ENCODE data around the gene LEPR.

Gene LEPR

DNA sequence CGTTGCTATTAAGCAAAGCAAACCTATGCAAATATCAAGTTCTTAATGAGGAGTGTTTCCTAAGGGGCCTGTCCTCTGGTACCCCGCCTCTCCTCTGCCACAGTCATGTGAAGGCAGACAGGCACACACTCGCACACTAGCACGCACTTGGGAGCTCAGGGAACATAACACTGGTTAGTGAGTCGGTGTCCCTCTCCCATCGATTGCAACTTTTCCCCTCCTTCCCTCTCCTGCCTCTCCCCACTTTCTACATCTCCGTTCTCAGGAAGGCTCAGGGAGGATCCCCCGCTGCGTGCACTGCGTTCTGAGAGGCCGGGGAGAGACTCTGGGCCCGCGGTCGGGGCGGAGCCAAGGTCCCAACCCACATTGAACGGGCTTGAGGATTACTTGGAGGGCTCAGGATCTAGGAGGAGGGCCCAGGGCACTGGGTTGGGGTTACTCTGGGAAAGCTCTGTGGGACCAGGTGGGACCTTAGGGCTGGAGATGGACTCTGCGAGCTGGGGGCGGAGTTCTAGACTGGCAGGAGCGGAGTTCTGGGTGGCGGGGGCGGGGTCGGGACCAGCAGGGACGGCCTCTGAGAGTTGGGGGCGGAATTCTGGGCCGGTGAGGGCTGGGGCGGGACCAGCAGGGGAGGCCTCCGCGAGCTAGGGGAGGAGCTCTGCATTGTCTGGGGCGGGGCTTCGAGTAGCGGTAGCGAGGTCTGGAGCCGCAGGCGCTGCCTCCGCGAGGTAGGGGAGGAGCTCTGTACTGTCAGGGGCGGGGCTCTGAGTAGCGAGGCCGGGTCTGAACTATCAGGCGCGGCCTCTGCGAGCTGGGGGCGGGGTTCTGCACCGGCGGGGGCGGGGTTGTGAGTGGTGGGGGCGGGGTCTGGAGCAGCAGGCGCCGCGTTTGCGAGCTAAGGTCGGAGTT is 533 bp upstream of the LEPR start:
- H3K27ac Mint-ChIP-seq: peak overlapping the region; percentile 85
- peak; percentile 97 for DNase-seq (ENCODE audit: low spot score)
- peaks cover 12% of the 10 kb centered on the region for H3K27me3 Mint-ChIP-seq (ENCODE audit: low read depth)
- H3K4me3 Mint-ChIP-seq: no peak overlapping the region
- peaks cover 22% of the 10 kb centered on the region for H3K4me1 Mint-ChIP-seq (ENCODE audit: low read depth)
- peaks cover 8% of the 10 kb centered on the region for H3K36me3 Mint-ChIP-seq (ENCODE audit: low read depth)
- no peaks in the 10 kb centered on the region for H3K9me3 Mint-ChIP-seq

DNA sequence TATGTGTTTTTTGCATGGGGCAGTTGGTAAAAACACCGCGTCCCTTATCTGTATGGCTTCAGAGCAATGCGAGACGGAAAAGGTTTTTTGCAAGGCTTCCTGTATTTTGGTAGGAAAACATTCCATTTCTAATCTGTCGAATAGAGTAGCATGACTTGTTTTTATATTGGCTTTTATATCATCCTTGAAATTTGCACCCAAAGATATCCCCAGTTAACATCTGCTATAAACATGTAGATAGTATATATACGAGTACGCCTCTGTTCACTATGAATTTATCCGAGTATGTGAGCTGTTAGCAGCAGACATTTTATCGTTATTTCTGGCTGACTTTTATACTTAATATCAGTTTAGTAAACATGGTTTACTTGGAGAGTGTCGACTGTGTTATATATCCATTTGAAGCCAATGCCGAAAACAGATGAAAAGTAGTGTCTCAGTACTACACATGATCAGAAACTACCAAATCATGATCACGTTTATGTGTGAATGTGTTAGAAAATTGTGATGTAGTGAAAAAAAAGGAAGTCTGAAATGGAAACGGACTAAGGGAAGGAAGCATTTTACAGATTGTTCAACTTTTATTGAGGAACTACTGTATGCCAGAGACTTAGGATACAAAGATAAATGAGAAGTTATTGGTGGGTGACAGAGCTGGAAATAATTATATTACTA is 1.0 kb downstream of the LEPR start:
- H3K4me3 Mint-ChIP-seq: no peak overlapping the region
- no peak for DNase-seq (ENCODE audit: low spot score)
- no peaks in the 10 kb centered on the region for H3K9me3 Mint-ChIP-seq
- H3K4me1 Mint-ChIP-seq (ENCODE audit: low read depth): peaks cover 24% of the 10 kb centered on the region
- no peak overlapping the region for H3K27ac Mint-ChIP-seq
- H3K36me3 Mint-ChIP-seq (ENCODE audit: low read depth): peaks cover 22% of the 10 kb centered on the region
- peaks cover 5% of the 10 kb centered on the region for H3K27me3 Mint-ChIP-seq (ENCODE audit: low read depth)

DNA sequence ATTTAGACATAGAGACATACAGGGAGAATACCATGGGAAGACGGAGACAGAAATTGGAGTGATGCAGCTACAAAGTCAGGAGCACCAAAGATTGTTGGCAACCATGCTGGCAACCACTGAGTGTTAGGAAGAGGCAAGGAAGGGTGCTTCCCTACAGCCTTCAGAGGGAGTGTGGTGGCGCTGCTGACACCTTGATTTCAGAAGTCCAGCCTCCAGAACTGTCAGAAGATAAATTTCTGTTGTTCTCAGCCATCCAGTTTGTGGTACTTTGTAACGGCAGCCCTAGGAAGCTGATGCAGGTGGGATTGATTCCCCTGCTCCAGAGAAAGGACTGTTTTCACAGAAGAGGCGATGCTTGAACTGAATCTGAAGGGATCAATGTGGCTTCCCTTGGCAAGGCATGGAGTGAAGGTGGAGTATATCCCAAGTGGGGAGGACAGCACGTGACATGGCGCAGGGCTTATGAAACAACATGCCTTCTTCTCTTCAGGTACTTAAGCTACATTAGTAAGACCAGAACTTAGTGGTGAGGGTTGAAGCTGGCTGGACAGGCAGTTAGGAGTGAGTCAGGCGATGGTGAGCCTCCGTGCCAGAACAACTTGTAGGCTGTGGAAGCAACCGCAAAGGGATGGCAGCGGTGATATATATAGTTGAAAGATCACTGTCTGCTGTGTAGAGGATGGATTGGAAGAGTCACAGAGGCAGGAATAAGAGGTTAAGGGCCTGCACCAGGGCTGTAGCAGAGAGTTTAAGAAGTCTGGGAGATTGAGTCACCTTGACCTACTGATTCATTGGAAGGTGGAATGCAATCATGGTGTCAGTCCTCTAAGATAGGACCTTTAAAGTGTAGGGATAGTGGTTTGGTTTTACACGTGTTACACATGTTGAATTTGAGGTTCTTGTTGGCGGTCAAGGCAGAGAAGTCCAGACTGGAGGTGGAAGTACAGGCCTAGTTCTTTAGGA is 2.1 kb downstream of the LEPR start:
- Mint-ChIP-seq H3K27ac (no peak overlapping the region), H3K36me3 (ENCODE audit: low read depth) (peaks cover 23% of the 10 kb centered on the region), H3K9me3 (no peaks in the 10 kb centered on the region), H3K27me3 (ENCODE audit: low read depth) (peaks cover 1% of the 10 kb centered on the region), H3K4me1 (ENCODE audit: low read depth) (peaks cover 23% of the 10 kb centered on the region), H3K4me3 (no peak overlapping the region)
- no peak for DNase-seq (ENCODE audit: low spot score)

DNA sequence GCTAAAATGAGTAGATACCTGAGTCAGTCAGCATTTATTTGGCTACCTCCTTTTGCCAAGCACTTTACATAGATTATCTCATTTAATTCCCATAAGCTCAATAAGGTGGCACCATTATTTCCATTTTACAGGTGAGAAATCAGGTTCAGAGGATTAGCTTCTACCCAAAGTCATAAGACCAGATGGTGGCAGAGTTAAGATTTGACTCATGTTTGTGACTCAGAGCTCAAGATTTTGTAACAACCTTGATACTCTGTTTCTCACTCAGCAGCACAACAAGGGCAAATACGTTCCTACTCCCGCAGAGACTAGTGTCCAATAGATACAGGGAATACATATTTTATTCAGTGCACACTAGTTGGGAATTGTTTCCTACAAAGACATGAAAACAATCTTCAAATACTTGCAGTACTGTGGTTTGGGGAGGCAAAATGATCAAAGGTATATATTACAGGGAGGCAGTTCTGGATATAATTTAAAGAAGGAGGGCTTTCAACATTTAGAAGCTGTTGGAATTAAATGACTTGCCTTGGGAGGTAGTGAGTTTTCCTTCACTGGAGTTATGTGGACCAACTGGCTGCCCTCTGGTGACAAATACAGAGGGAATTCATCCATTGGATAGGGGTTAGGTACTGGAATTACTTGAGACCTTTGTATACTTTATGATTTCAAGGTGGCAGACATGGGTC is 3.6 kb downstream of the LEPR start:
- peaks cover 17% of the 10 kb centered on the region for H3K4me1 Mint-ChIP-seq (ENCODE audit: low read depth)
- H3K27me3 Mint-ChIP-seq (ENCODE audit: low read depth): no peaks in the 10 kb centered on the region
- no peak overlapping the region for H3K4me3 Mint-ChIP-seq
- no peak for DNase-seq (ENCODE audit: low spot score)
- H3K36me3 Mint-ChIP-seq (ENCODE audit: low read depth): peaks cover 26% of the 10 kb centered on the region
- no peaks in the 10 kb centered on the region for H3K9me3 Mint-ChIP-seq
- no peak overlapping the region for H3K27ac Mint-ChIP-seq

GRCh38 chr1:65424573-65424889 is 4.1 kb downstream of the LEPR start:
- Mint-ChIP-seq H3K4me1 (ENCODE audit: low read depth) (peaks cover 16% of the 10 kb centered on the region), H3K27me3 (ENCODE audit: low read depth) (no peaks in the 10 kb centered on the region), H3K9me3 (no peaks in the 10 kb centered on the region), H3K36me3 (ENCODE audit: low read depth) (peaks cover 26% of the 10 kb centered on the region), H3K4me3 (no peak overlapping the region), H3K27ac (no peak overlapping the region)
- no peak for DNase-seq (ENCODE audit: low spot score)

GRCh38 chr1:65425006-65425405 is 4.5 kb downstream of the LEPR start:
- no peak overlapping the region for H3K4me3 Mint-ChIP-seq
- peaks cover 15% of the 10 kb centered on the region for H3K4me1 Mint-ChIP-seq (ENCODE audit: low read depth)
- H3K27ac Mint-ChIP-seq: no peak overlapping the region
- no peak for DNase-seq (ENCODE audit: low spot score)
- no peaks in the 10 kb centered on the region for H3K9me3 Mint-ChIP-seq
- peaks cover 26% of the 10 kb centered on the region for H3K36me3 Mint-ChIP-seq (ENCODE audit: low read depth)
- H3K27me3 Mint-ChIP-seq (ENCODE audit: low read depth): no peaks in the 10 kb centered on the region

DNA sequence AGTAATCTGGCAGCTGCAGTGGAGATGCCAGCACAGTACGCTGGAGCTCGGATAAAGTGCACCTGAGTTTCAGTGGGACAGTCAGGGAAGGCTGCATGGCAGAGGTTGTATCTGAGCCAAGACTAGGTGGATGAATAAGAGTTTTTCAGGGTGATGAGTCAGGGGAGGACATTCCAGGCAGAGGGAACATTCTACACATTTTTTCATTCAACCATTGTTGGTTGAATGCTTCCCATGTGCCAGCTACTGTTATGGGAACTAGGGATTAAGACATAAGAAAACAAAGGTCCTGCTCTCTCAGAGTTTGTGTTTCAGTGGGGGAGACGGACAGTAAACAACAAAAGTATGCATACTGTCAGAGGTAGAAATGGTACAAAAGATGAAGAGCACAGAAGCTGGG is 5.2 kb downstream of the LEPR start:
- Mint-ChIP-seq H3K9me3 (no peaks in the 10 kb centered on the region), H3K27me3 (ENCODE audit: low read depth) (no peaks in the 10 kb centered on the region), H3K4me3 (no peak overlapping the region), H3K27ac (peak overlapping the region; percentile 27), H3K4me1 (ENCODE audit: low read depth) (peaks cover 17% of the 10 kb centered on the region), H3K36me3 (ENCODE audit: low read depth) (peaks cover 26% of the 10 kb centered on the region)
- no peak for DNase-seq (ENCODE audit: low spot score)

GRCh38 chr1:65429078-65429477 is 8.6 kb downstream of the LEPR start:
- no peak overlapping the region for H3K27ac Mint-ChIP-seq
- no peak for DNase-seq (ENCODE audit: low spot score)
- H3K4me3 Mint-ChIP-seq: no peak overlapping the region
- peaks cover 26% of the 10 kb centered on the region for H3K4me1 Mint-ChIP-seq (ENCODE audit: low read depth)
- no peaks in the 10 kb centered on the region for H3K27me3 Mint-ChIP-seq (ENCODE audit: low read depth)
- no peaks in the 10 kb centered on the region for H3K9me3 Mint-ChIP-seq
- H3K36me3 Mint-ChIP-seq (ENCODE audit: low read depth): peaks cover 32% of the 10 kb centered on the region

DNA sequence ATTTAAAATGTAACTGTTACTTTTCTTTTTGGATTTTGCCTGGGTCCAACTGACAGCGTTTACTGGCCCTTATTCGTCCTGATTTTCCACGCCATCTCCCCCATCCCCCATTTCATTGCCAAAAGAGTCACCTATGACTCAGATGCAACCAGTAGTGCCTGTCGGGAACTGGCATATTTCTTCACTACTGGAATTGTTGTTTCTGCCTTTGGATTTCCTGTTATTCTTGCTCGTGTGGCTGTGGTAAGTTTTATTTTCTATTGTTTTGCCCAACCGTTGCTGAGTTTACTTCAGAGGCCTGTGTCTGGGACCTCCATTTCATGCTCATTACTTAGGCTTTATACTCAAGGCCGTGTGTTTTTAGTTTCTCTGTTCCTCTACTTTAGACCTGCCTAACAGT is 9.3 kb downstream of the LEPR start:
- no peak for DNase-seq (ENCODE audit: low spot score)
- no peak overlapping the region for H3K4me3 Mint-ChIP-seq
- H3K9me3 Mint-ChIP-seq: no peaks in the 10 kb centered on the region
- H3K27me3 Mint-ChIP-seq (ENCODE audit: low read depth): no peaks in the 10 kb centered on the region
- H3K4me1 Mint-ChIP-seq (ENCODE audit: low read depth): peaks cover 21% of the 10 kb centered on the region
- no peak overlapping the region for H3K27ac Mint-ChIP-seq
- H3K36me3 Mint-ChIP-seq (ENCODE audit: low read depth): peaks cover 30% of the 10 kb centered on the region

DNA sequence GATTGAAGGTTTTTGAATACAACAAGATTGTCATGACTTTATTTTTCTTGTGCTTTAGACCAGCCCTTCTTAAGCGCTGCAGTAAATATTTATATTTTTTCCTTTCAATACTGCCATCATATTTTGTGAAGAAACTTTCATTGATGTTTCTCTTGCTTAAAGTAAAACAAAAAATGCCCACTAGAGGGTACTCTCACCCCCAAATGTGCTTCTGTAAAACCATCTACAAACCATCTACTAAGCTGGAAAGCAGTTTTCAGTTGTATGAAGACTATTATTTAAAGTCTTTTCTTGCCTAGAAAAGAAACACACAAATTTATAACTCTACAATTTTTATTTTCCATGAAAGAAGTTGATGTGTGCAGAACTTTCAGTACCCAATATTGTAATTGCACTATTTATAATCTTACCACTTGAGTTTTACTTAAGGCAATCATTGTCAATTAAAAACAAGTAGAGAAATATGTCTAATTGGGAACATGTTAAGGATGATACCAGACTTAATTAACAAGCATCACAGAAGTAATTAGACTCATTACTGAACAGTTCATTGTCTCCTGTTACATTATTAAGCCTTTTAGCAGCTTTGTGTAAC is 10.7 kb downstream of the LEPR start:
- Mint-ChIP-seq H3K9me3 (no peaks in the 10 kb centered on the region), H3K4me1 (ENCODE audit: low read depth) (peaks cover 23% of the 10 kb centered on the region), H3K36me3 (ENCODE audit: low read depth) (peaks cover 19% of the 10 kb centered on the region), H3K27ac (no peak overlapping the region), H3K4me3 (no peak overlapping the region), H3K27me3 (ENCODE audit: low read depth) (no peaks in the 10 kb centered on the region)
- no peak for DNase-seq (ENCODE audit: low spot score)

GRCh38 chr1:65432918-65433317 is 12.4 kb downstream of the LEPR start:
- H3K27ac Mint-ChIP-seq: no peak overlapping the region

GRCh38 chr1:65434255-65434654 is 13.8 kb downstream of the LEPR start:
- H3K36me3 Mint-ChIP-seq (ENCODE audit: low read depth): peaks cover 13% of the 10 kb centered on the region
- no peak overlapping the region for H3K4me3 Mint-ChIP-seq
- H3K9me3 Mint-ChIP-seq: no peaks in the 10 kb centered on the region
- peaks cover 25% of the 10 kb centered on the region for H3K4me1 Mint-ChIP-seq (ENCODE audit: low read depth)
- H3K27ac Mint-ChIP-seq: no peak overlapping the region
- DNase-seq (ENCODE audit: low spot score): no peak
- no peaks in the 10 kb centered on the region for H3K27me3 Mint-ChIP-seq (ENCODE audit: low read depth)

More at GRCh38 chr1:65432918-65433317, 12.4 kb downstream of the LEPR start:
- H3K4me3 Mint-ChIP-seq: no peak overlapping the region
- H3K4me1 Mint-ChIP-seq (ENCODE audit: low read depth): peaks cover 25% of the 10 kb centered on the region
- DNase-seq (ENCODE audit: low spot score): no peak
- peaks cover 16% of the 10 kb centered on the region for H3K36me3 Mint-ChIP-seq (ENCODE audit: low read depth)
- H3K9me3 Mint-ChIP-seq: no peaks in the 10 kb centered on the region
- no peaks in the 10 kb centered on the region for H3K27me3 Mint-ChIP-seq (ENCODE audit: low read depth)

DNA sequence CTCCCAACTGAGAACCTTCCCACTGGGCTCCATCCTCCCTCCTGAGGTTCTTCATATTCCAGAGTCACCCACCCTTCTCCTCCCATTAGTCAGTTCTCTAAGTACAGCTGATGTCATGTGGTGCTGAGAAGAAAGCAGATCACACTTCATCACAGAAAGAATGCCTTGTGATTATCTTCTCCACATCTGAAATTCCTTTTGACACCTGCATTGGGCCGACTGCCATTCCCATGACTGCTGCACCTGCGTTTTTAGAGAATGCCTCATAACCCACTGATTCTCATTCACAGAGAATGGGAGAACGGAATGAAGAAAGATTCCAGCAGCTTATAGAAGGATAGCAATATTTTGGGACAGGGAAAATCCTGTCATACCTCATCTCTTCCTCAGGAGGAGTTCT is 14.3 kb downstream of the LEPR start:
- peaks cover 25% of the 10 kb centered on the region for H3K4me1 Mint-ChIP-seq (ENCODE audit: low read depth)
- H3K27ac Mint-ChIP-seq: no peak overlapping the region
- no peak for DNase-seq (ENCODE audit: low spot score)
- no peak overlapping the region for H3K4me3 Mint-ChIP-seq
- peaks cover 13% of the 10 kb centered on the region for H3K36me3 Mint-ChIP-seq (ENCODE audit: low read depth)
- no peaks in the 10 kb centered on the region for H3K9me3 Mint-ChIP-seq
- no peaks in the 10 kb centered on the region for H3K27me3 Mint-ChIP-seq (ENCODE audit: low read depth)
